ENCODE results near the gene PPT1. TPM values are rescaled to one million over a fixed set of nuclear protein-coding genes. Genes with fewer than 3 reads are reported as not detected.

PPT1 gene
- total RNA-seq, 1 donor from 2014 or later: 48.3 TPM

GRCh38 chr1:40047276-40047675, 49.8 kb downstream of the PPT1 start:
- TF ChIP-seq CTCF (IDR thresholded peaks at IDR 0.05): no peak
- Mint-ChIP-seq H3K27me3 (ENCODE audit: low read depth) (no peaks in the 10 kb centered on the region), H3K4me1 (ENCODE audit: low read depth) (peaks cover 83% of the 10 kb centered on the region), H3K27ac (ENCODE audit: unreplicated experiment) (peak overlapping the region; percentile 83), H3K9me3 (ENCODE audit: low read depth) (no peaks in the 10 kb centered on the region), H3K4me3 (ENCODE audit: unreplicated experiment) (no peak overlapping the region), H3K36me3 (ENCODE audit: low read depth) (peaks cover 12% of the 10 kb centered on the region)
- DNase-seq (ENCODE audit: low spot score): no peak

DNA sequence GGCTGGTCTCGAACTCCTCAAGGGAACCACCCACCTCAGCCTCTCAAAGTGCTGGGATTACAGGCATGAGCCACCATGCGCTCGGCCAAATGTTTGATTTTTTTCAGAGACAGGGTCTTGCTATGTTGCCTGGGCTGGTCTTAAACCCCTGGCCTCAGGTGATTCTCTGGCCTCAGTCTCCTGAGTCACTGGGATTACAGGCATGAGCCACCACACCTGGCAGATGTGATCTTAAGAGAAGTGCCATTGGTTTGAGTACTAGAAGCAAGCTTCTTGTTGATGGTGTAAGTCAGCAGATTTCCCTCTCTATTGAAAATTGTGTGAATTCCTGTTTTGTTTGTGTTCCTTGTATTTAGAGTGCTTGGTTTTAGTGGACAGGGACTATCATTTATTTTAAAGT, 51.3 kb downstream of the PPT1 start:
- H3K4me3 Mint-ChIP-seq (ENCODE audit: unreplicated experiment): no peak overlapping the region

DNA sequence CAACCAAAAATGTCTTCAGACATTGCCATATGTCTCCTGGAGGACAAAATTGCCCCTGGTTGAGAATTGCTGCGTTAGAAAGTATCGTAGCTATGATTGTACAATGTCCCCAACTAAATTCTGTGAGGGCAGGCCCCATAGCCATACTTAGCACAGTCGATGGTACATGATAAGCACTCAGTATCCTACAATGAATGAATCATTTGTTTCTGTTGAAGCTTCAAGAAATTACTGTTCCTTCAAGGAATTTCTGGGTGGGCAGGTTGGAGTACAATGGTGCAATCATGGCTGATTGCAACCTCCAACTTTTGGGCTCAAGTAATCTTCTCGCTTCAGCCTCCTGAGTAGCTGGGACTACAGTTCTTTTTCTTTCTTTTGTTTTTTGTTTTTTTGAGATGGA, 51.9 kb downstream of the PPT1 start:
- Mint-ChIP-seq H3K4me3 (ENCODE audit: unreplicated experiment) (no peak overlapping the region), H3K36me3 (ENCODE audit: low read depth) (peaks cover 11% of the 10 kb centered on the region), H3K27me3 (ENCODE audit: low read depth) (no peaks in the 10 kb centered on the region), H3K9me3 (ENCODE audit: low read depth) (no peaks in the 10 kb centered on the region), H3K4me1 (ENCODE audit: low read depth) (peaks cover 83% of the 10 kb centered on the region), H3K27ac (ENCODE audit: unreplicated experiment) (peak overlapping the region; percentile 54)
- TF ChIP-seq CTCF (IDR thresholded peaks at IDR 0.05): no peak
- no peak for DNase-seq (ENCODE audit: low spot score)

More for the DNA sequence above, 51.3 kb downstream of the PPT1 start:
- Mint-ChIP-seq H3K4me1 (ENCODE audit: low read depth) (peaks cover 87% of the 10 kb centered on the region), H3K27me3 (ENCODE audit: low read depth) (no peaks in the 10 kb centered on the region), H3K27ac (ENCODE audit: unreplicated experiment) (peak overlapping the region; percentile 54), H3K36me3 (ENCODE audit: low read depth) (peaks cover 13% of the 10 kb centered on the region), H3K9me3 (ENCODE audit: low read depth) (no peaks in the 10 kb centered on the region)
- no peak for TF ChIP-seq CTCF (IDR thresholded peaks at IDR 0.05)
- no peak for DNase-seq (ENCODE audit: low spot score)

GRCh38 chr1:40044110-40044509, 52.9 kb downstream of the PPT1 start:
- Mint-ChIP-seq H3K4me1 (ENCODE audit: low read depth) (peaks cover 79% of the 10 kb centered on the region), H3K9me3 (ENCODE audit: low read depth) (no peaks in the 10 kb centered on the region), H3K36me3 (ENCODE audit: low read depth) (peaks cover 11% of the 10 kb centered on the region), H3K4me3 (ENCODE audit: unreplicated experiment) (peak overlapping the region; percentile 47), H3K27me3 (ENCODE audit: low read depth) (no peaks in the 10 kb centered on the region), H3K27ac (ENCODE audit: unreplicated experiment) (peak overlapping the region; percentile 74)
- no peak for DNase-seq (ENCODE audit: low spot score)
- no peak for TF ChIP-seq CTCF (IDR thresholded peaks at IDR 0.05)

- Mint-ChIP-seq H3K27me3 (ENCODE audit: low read depth) (no peaks in the 10 kb centered on the region), H3K36me3 (ENCODE audit: low read depth) (peaks cover 11% of the 10 kb centered on the region), H3K27ac (ENCODE audit: unreplicated experiment) (peak overlapping the region; percentile 99), H3K4me1 (ENCODE audit: low read depth) (peaks cover 76% of the 10 kb centered on the region), H3K9me3 (ENCODE audit: low read depth) (no peaks in the 10 kb centered on the region), H3K4me3 (ENCODE audit: unreplicated experiment) (peak overlapping the region; percentile 98)
- TF ChIP-seq CTCF (IDR thresholded peaks at IDR 0.05): no peak
- DNase-seq (ENCODE audit: low spot score): no peak
Observed at GRCh38 chr1:40042341-40042740, 54.7 kb downstream of the PPT1 start.

All from chondrocyte (in vitro differentiated cells).